HUES6 (cell line): ENCODE results near the gene LIPI.
"Not testable (repeated sequence)": the region's sequence is repeated elsewhere in the genome, so short reads cannot be mapped to it uniquely, and the experiment has no call there.

Experiments used
- H3K27ac ChIP-seq: 2 replicates; pipeline ENCODE4 v1.7.0; 2013; ENCODE audit warnings: low read depth, mild to moderate bottlenecking, low read length, inconsistent platforms
- H3K27me3 ChIP-seq: 2 replicates; pipeline ENCODE4 v1.6.1; 2013; ENCODE audit warnings: low read length; ENCODE audit not compliant: control insufficient read depth, insufficient read depth
- H3K36me3 ChIP-seq: 2 replicates; pipeline ENCODE4 v1.6.1; 2013; ENCODE audit warnings: low read length; ENCODE audit not compliant: control insufficient read depth, insufficient read depth
- H3K4me1 ChIP-seq: 2 replicates; pipeline ENCODE4 v1.6.1; 2013; ENCODE audit warnings: low read length; ENCODE audit not compliant: control insufficient read depth, insufficient read depth
- H3K4me3 ChIP-seq: 2 replicates; pipeline ENCODE4 v1.5.1; 2013; ENCODE audit warnings: low read depth, low read length
- H3K9ac ChIP-seq: one replicate; pipeline ENCODE4 v1.6.1; 2013; ENCODE audit warnings: mild to moderate bottlenecking, low read length
- H3K9me3 ChIP-seq: 2 replicates; pipeline ENCODE4 v1.6.1; 2013; ENCODE audit warnings: low read depth, low read length; ENCODE audit not compliant: control insufficient read depth, insufficient read depth

LIPI gene

GRCh38 chr21:14073615-14074014 lies 137.1 kb downstream of the LIPI start:
- Histone ChIP-seq H3K4me1 (no peaks in the 10 kb centered on the region), H3K36me3 (no peaks in the 10 kb centered on the region; the same call in 1 of the 2 replicates), H3K9ac (no peak overlapping the region), H3K27me3 (no peaks in the 10 kb centered on the region), H3K27ac (no peak overlapping the region), H3K9me3 (peaks cover 17% of the 10 kb centered on the region), H3K4me3 (no peak overlapping the region)

GRCh38 chr21:14072761-14073535 lies 137.8 kb downstream of the LIPI start:
- H3K36me3 ChIP-seq = no peaks in the 10 kb centered on the region; the same call in 1 of the 2 replicates
- no peaks in the 10 kb centered on the region for H3K4me1 ChIP-seq
- H3K4me3 ChIP-seq = no peak overlapping the region
- H3K9me3 ChIP-seq = peaks cover 17% of the 10 kb centered on the region
- no peak overlapping the region for H3K27ac ChIP-seq
- H3K27me3 ChIP-seq = no peaks in the 10 kb centered on the region
- H3K9ac ChIP-seq = no peak overlapping the region

GRCh38 chr21:14071902-14072734 lies 138.6 kb downstream of the LIPI start:
- no peak overlapping the region for H3K4me3 ChIP-seq
- H3K27ac ChIP-seq = no peak overlapping the region
- H3K36me3 ChIP-seq = no peaks in the 10 kb centered on the region; the same call in 1 of the 2 replicates
- no peaks in the 10 kb centered on the region for H3K27me3 ChIP-seq
- H3K9ac ChIP-seq = no peak overlapping the region
- peaks cover 17% of the 10 kb centered on the region for H3K9me3 ChIP-seq
- H3K4me1 ChIP-seq = no peaks in the 10 kb centered on the region

GRCh38 chr21:14070968-14071367 lies 139.8 kb downstream of the LIPI start:
- H3K9ac ChIP-seq = no peak overlapping the region
- H3K4me3 ChIP-seq = no peak overlapping the region
- no peaks in the 10 kb centered on the region; the same call in 1 of the 2 replicates for H3K36me3 ChIP-seq
- peaks cover 7% of the 10 kb centered on the region; the same call in 1 of the 2 replicates for H3K9me3 ChIP-seq
- H3K4me1 ChIP-seq = no peaks in the 10 kb centered on the region
- H3K27me3 ChIP-seq = no peaks in the 10 kb centered on the region
- no peak overlapping the region for H3K27ac ChIP-seq

- Histone ChIP-seq H3K9me3 (0 out of 2 replicates have a peak, but pooled peaks cover 5% of the 10 kb centered on the region), H3K9ac (no peak overlapping the region), H3K4me3 (no peak overlapping the region), H3K27ac (no peak overlapping the region), H3K4me1 (no peaks in the 10 kb centered on the region), H3K36me3 (no peaks in the 10 kb centered on the region; the same call in 1 of the 2 replicates), H3K27me3 (no peaks in the 10 kb centered on the region)
These were observed 140.5 kb downstream of the LIPI start for GRCh38 chr21:14070049-14070893.

GRCh38 chr21:14064296-14064645 lies 146.5 kb downstream of the LIPI start:
- no peaks in the 10 kb centered on the region for H3K36me3 ChIP-seq
- no peaks in the 10 kb centered on the region; the same call in 1 of the 2 replicates for H3K9me3 ChIP-seq
- H3K4me3 ChIP-seq = no peak overlapping the region
- H3K4me1 ChIP-seq = no peaks in the 10 kb centered on the region
- H3K27me3 ChIP-seq = no peaks in the 10 kb centered on the region
- no peak overlapping the region for H3K27ac ChIP-seq
- H3K9ac ChIP-seq = no peak overlapping the region

GRCh38 chr21:14063620-14064295 lies 147.0 kb downstream of the LIPI start:
- not testable (repeated sequence) for H3K4me1 ChIP-seq, H3K27ac ChIP-seq, H3K27me3 ChIP-seq, H3K4me3 ChIP-seq, H3K9ac ChIP-seq, H3K9me3 ChIP-seq, H3K36me3 ChIP-seq

GRCh38 chr21:14062684-14063083 lies 148.1 kb downstream of the LIPI start:
- not testable (repeated sequence) for H3K27me3 ChIP-seq, H3K9ac ChIP-seq, H3K9me3 ChIP-seq, H3K36me3 ChIP-seq, H3K4me1 ChIP-seq, H3K27ac ChIP-seq, H3K4me3 ChIP-seq

GRCh38 chr21:14061820-14062219 lies 148.9 kb downstream of the LIPI start:
- H3K27ac ChIP-seq, H3K4me1 ChIP-seq, H3K9me3 ChIP-seq, H3K4me3 ChIP-seq, H3K9ac ChIP-seq, H3K36me3 ChIP-seq, H3K27me3 ChIP-seq: not testable (repeated sequence)

GRCh38 chr21:14058995-14059627 lies 151.6 kb downstream of the LIPI start:
- not testable (repeated sequence) for H3K4me3 ChIP-seq, H3K27me3 ChIP-seq, H3K9ac ChIP-seq, H3K9me3 ChIP-seq, H3K36me3 ChIP-seq, H3K27ac ChIP-seq, H3K4me1 ChIP-seq
